H9 (cell line): ENCODE measurements around the gene HOXC11. TPM values are rescaled to one million over a fixed set of nuclear protein-coding genes. Genes with fewer than 3 reads are reported as not detected.

ENCODE experiments used
- DNase-seq: peaks from one replicate; pipeline ENCODE4 v3.0.0-alpha.2; 2017
- H2AFZ ChIP-seq: one replicate; pipeline ENCODE4 v1.6.1; 2013; ENCODE audit warnings: mild to moderate bottlenecking, low read length, control low read depth, moderate library complexity
- H2AK5ac ChIP-seq: 2 replicates; pipeline ENCODE4 v1.6.1; 2013; ENCODE audit warnings: low read length, control low read depth, mixed read lengths; ENCODE audit not compliant: insufficient read length
- H2BK120ac ChIP-seq: one replicate; pipeline ENCODE4 v1.6.1; 2013; ENCODE audit warnings: low read depth, mild to moderate bottlenecking, low read length, control low read depth, inconsistent platforms; ENCODE audit not compliant: poor library complexity, severe bottlenecking
- H2BK12ac ChIP-seq: 2 replicates; pipeline ENCODE4 v1.6.1; 2013; ENCODE audit warnings: low read length, control low read depth, mixed read lengths, low read depth; ENCODE audit not compliant: insufficient read length
- H2BK15ac ChIP-seq: 2 replicates; pipeline ENCODE4 v1.6.1; 2013; ENCODE audit warnings: low read depth, low read length, control low read depth
- H2BK20ac ChIP-seq: one replicate; pipeline ENCODE4 v1.6.1; 2013; ENCODE audit warnings: low read depth, mild to moderate bottlenecking, low read length, control low read depth, inconsistent platforms; ENCODE audit not compliant: poor library complexity, severe bottlenecking
- H2BK5ac ChIP-seq: 2 replicates; pipeline ENCODE4 v1.6.1; 2013; ENCODE audit warnings: low read length, control low read depth, mixed read lengths; ENCODE audit not compliant: insufficient read length
- H3K14ac ChIP-seq: 2 replicates; pipeline ENCODE4 v1.6.1; 2013; ENCODE audit warnings: low read length, control low read depth; ENCODE audit not compliant: insufficient read depth
- H3K18ac ChIP-seq: 2 replicates; pipeline ENCODE4 v1.6.1; 2013; ENCODE audit warnings: low read depth, mild to moderate bottlenecking, mixed read lengths, low read length, control low read depth; ENCODE audit not compliant: insufficient read length
- H3K23ac ChIP-seq: 2 replicates; pipeline ENCODE4 v1.6.1; 2013; ENCODE audit warnings: low read length, control low read depth, mixed read lengths, low read depth; ENCODE audit not compliant: insufficient read length
- H3K23me2 ChIP-seq: 2 replicates; pipeline ENCODE4 v1.6.1; 2013; ENCODE audit warnings: low read depth, mild to moderate bottlenecking, mixed read lengths, low read length, control low read depth; ENCODE audit not compliant: insufficient read length, poor library complexity, severe bottlenecking
- H3K27ac ChIP-seq: 2 replicates; pipeline ENCODE4 v1.5.1; 2013; ENCODE audit warnings: low read length, control low read depth, mixed read lengths, low read depth; ENCODE audit not compliant: insufficient read length
- H3K27me3 ChIP-seq: 2 replicates; pipeline ENCODE4 v1.6.1; 2013; ENCODE audit warnings: low read length, control low read depth, inconsistent platforms; ENCODE audit not compliant: insufficient read depth
- H3K4ac ChIP-seq: 2 replicates; pipeline ENCODE4 v1.6.1; 2013; ENCODE audit warnings: low read depth, mild to moderate bottlenecking, control low read depth, inconsistent platforms, low read length, moderate library complexity
- H3K4me1 ChIP-seq: 2 replicates; pipeline ENCODE4 v1.6.1; 2013; ENCODE audit warnings: low read length, control low read depth, inconsistent platforms; ENCODE audit not compliant: insufficient read depth
- H3K4me2 ChIP-seq: 2 replicates; pipeline ENCODE4 v1.6.1; 2013; ENCODE audit warnings: low read length, control low read depth, mixed read lengths; ENCODE audit not compliant: insufficient read length, insufficient read depth
- H3K56ac ChIP-seq: 2 replicates; pipeline ENCODE4 v1.6.1; 2013; ENCODE audit warnings: low read depth, mild to moderate bottlenecking, mixed read lengths, low read length, control low read depth; ENCODE audit not compliant: insufficient read length
- H3K79me1 ChIP-seq: 2 replicates; pipeline ENCODE4 v1.6.1; 2013; ENCODE audit warnings: low read depth, mild to moderate bottlenecking, moderate library complexity, low read length, control low read depth, inconsistent platforms; ENCODE audit not compliant: insufficient read depth, poor library complexity, severe bottlenecking
- H3K79me2 ChIP-seq: 2 replicates; pipeline ENCODE4 v1.6.1; 2013; ENCODE audit warnings: low read length, control low read depth, inconsistent platforms; ENCODE audit not compliant: insufficient read depth
- H3K9ac ChIP-seq: 2 replicates; pipeline ENCODE4 v1.6.1; 2013; ENCODE audit warnings: low read length, control low read depth, mixed read lengths; ENCODE audit not compliant: insufficient read length; ENCODE audit errors: extremely low read depth
- H3K9me3 ChIP-seq: one replicate; pipeline ENCODE4 v1.6.1; 2013; ENCODE audit warnings: low read depth, low read length, inconsistent platforms; ENCODE audit not compliant: control insufficient read depth
- H3T11ph ChIP-seq: one replicate; pipeline ENCODE4 v1.6.1; 2013; ENCODE audit warnings: mild to moderate bottlenecking, low read length, control low read depth, inconsistent platforms
- H4K20me1 ChIP-seq: one replicate; pipeline ENCODE4 v1.6.1; 2013; ENCODE audit not compliant: control insufficient read depth, insufficient read length, insufficient read depth
- H4K5ac ChIP-seq: 2 replicates; pipeline ENCODE4 v1.6.1; 2013; ENCODE audit warnings: low read depth, mild to moderate bottlenecking, mixed read lengths, low read length, control low read depth; ENCODE audit not compliant: insufficient read length
- H4K8ac ChIP-seq: replicated peaks from 2 replicates; pipeline ENCODE4 v1.6.1; 2013; ENCODE audit warnings: low read length, control low read depth, mixed read lengths, low read depth; ENCODE audit not compliant: insufficient read length
- H4K91ac ChIP-seq: 2 replicates; pipeline ENCODE4 v1.6.1; 2013; ENCODE audit warnings: low read depth, mild to moderate bottlenecking, moderate library complexity, mixed read lengths, low read length, control low read depth; ENCODE audit not compliant: insufficient read length
- H3K27ac Mint-ChIP-seq, 3 experiments: 2 replicates in 2 of 3; 3 replicates in 1 of 3; pipeline ENCODE4 v1.8.0; 2020 to 2021; ENCODE audit warnings: mixed read lengths in 3 of 3, mild to moderate bottlenecking in 1 of 3, moderate library complexity in 1 of 3
- H3K27me3 Mint-ChIP-seq: 2 replicates; pipeline ENCODE4 v1.8.0; 2021; ENCODE audit warnings: low read depth, mild to moderate bottlenecking, moderate library complexity, mixed read lengths
- H3K36me3 Mint-ChIP-seq, 3 experiments: 2 replicates in 2 of 3; 3 replicates in 1 of 3; pipeline ENCODE4 v1.8.0; 2020 to 2021; ENCODE audit warnings: low read depth in 3 of 3, mixed read lengths in 3 of 3; ENCODE audit not compliant: insufficient read depth in 1 of 3
- H3K4me1 Mint-ChIP-seq, 2 experiments: 2 replicates each; pipeline ENCODE4 v1.8.0; 2020; ENCODE audit warnings: mixed read lengths in 2 of 2
- H3K4me3 Mint-ChIP-seq, 2 experiments: 2 replicates in 1 of 2; 3 replicates in 1 of 2; pipeline ENCODE4 v1.8.0; 2020 to 2021; ENCODE audit warnings: mild to moderate bottlenecking in 2 of 2, mixed read lengths in 2 of 2, moderate library complexity in 1 of 2
- H3K9me3 Mint-ChIP-seq, 2 experiments: 2 replicates in 1 of 2; 3 replicates in 1 of 2; pipeline ENCODE4 v1.8.0; 2020; ENCODE audit warnings: mild to moderate bottlenecking in 2 of 2, mixed read lengths in 2 of 2, moderate library complexity in 1 of 2
- WGBS: extraction: QIAGEN DNeasy Blood & Tissue Kit; methylation state at CpG from one replicate; pipeline ENCODE4 v1.1.7; 2013; ENCODE audit warnings: missing lambda C conversion rate, low lambda C conversion rate, mixed read lengths; ENCODE audit not compliant: insufficient read length; ENCODE audit errors: extremely low coverage; 5-methylcytosine and 5-hydroxymethylcytosine counted together
- total RNA-seq: library from RNA; stranded (reverse); gene quantifications from 2 replicates; pipeline ENCODE4 v1.2.1, GENCODE V29; 2021
- TF ChIP-seq, protein P1 (sequence below): fragments of 200-600 bp; sonication (generic); conservative IDR thresholded peaks from 3 replicates; pipeline ENCODE4 v1.8.0; 2021; ENCODE audit warnings: antibody characterized with exemption, mild to moderate bottlenecking

HOXC11 gene
- total RNA-seq, 1 experiment from 2014 or later: not detected

DNA sequence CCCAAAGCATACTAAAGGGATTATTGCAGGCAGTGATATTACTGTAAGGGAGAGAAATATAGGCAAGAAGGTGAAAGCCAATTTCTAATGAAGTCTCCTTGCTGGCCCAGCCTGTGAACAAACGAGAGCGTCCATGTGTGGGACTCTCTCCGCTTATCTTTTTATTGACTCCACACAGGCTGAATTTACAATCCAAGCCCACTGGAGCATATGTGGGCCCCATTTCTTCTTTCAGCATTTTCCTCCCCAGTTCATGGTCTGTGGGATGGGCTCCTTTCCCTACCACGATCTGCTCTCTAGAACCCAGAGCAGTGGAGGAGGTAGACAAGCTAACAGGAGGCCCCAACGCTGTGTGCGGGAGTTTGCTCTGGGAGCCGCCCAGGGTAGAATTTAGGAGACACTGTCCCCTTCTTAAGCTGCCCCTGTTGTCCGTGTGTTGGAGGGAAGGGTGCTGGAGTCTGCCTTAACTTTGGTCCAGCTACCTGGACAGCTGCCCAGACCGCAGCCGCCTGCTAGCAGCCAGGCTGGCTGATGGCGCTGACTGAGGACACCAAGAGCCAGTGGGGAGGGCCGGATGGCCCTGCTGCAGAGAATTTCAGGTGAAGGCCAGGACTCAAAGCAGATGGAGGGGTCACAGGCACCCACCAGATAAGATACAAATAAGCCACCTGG, 3.2 kb upstream of the HOXC11 start:
- Histone ChIP-seq H3K23me2 (no peaks in the 10 kb centered on the region), H3K14ac (no peak overlapping the region), H3K9ac (no peak overlapping the region), H3K27me3 (peaks cover 95% of the 10 kb centered on the region), H3K4ac (no peak overlapping the region), H2BK120ac (no peak overlapping the region), H3K18ac (no peak overlapping the region), H3K23ac (no peak overlapping the region), H3K56ac (no peak overlapping the region), H3K79me1 (no peaks in the 10 kb centered on the region), H2BK20ac (no peak overlapping the region), H2AK5ac (no peak overlapping the region), H4K8ac (no peak overlapping the region), H3K4me1 (no peaks in the 10 kb centered on the region), H3K27ac (no peak overlapping the region), H3K4me2 (no peak overlapping the region), H2BK15ac (no peak overlapping the region), H4K91ac (no peak overlapping the region), H2AFZ (no peak overlapping the region), H3K9me3 (no peaks in the 10 kb centered on the region), H4K20me1 (no peaks in the 10 kb centered on the region), H4K5ac (no peak overlapping the region), H2BK5ac (no peak overlapping the region), H3T11ph (no peak overlapping the region), H3K79me2 (no peaks in the 10 kb centered on the region), H2BK12ac (no peak overlapping the region)
- peaks cover 2 to 9% of the 10 kb centered on the region in 2 experiments; a peak in 2 of 5 replicates for H3K9me3 Mint-ChIP-seq
- no peak for DNase-seq
- H3K4me1 Mint-ChIP-seq: peaks cover 14 to 21% of the 10 kb centered on the region in 2 experiments
- TF ChIP-seq, protein P1, sequence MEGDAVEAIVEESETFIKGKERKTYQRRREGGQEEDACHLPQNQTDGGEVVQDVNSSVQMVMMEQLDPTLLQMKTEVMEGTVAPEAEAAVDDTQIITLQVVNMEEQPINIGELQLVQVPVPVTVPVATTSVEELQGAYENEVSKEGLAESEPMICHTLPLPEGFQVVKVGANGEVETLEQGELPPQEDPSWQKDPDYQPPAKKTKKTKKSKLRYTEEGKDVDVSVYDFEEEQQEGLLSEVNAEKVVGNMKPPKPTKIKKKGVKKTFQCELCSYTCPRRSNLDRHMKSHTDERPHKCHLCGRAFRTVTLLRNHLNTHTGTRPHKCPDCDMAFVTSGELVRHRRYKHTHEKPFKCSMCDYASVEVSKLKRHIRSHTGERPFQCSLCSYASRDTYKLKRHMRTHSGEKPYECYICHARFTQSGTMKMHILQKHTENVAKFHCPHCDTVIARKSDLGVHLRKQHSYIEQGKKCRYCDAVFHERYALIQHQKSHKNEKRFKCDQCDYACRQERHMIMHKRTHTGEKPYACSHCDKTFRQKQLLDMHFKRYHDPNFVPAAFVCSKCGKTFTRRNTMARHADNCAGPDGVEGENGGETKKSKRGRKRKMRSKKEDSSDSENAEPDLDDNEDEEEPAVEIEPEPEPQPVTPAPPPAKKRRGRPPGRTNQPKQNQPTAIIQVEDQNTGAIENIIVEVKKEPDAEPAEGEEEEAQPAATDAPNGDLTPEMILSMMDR: no peak
- peaks cover 100% of the 10 kb centered on the region for H3K27me3 Mint-ChIP-seq
- no peak overlapping the region for H3K27ac Mint-ChIP-seq
- H3K4me3 Mint-ChIP-seq: no peak overlapping the region
- H3K36me3 Mint-ChIP-seq: peaks cover 0 to 5% (median 1%) of the 10 kb centered on the region in 3 experiments; a peak in 2 of 7 replicates
- no CpG with 5 or more reads among the region's 12 CpGs for WGBS
